GM23338 (cell line): ENCODE measurements around the gene NUMB. TPM values are rescaled to one million over a fixed set of nuclear protein-coding genes. Genes with fewer than 3 reads are reported as not detected.

Source experiments
- ATAC-seq: fragments of 200-7000 bp; cut with Tn5 transposase; 3 replicates; pipeline ENCODE4 v1.9.1; 2020
- DNase-seq: peaks from one replicate; pipeline ENCODE4 v3.0.0-alpha.2; 2015; ENCODE audit warnings: low spot score
- H2AFZ ChIP-seq: fragments of 200-600 bp; sonication (generic); 2 replicates; pipeline ENCODE4 v1.8.0; 2016; ENCODE audit warnings: antibody characterized with exemption, mild to moderate bottlenecking, moderate library complexity
- H3F3A ChIP-seq: fragments of 200-600 bp; sonication (generic); replicated peaks from 2 replicates; pipeline ENCODE4 v1.8.0; 2017; ENCODE audit warnings: antibody characterized with exemption, mixed run types, low read depth
- H3K27ac ChIP-seq: fragments of 200-600 bp; sonication (generic); 2 replicates; pipeline ENCODE4 v1.6.1; 2016; ENCODE audit warnings: low read depth
- H3K27me3 ChIP-seq: fragments of 200-600 bp; sonication (generic); 2 replicates; pipeline ENCODE4 v1.8.0; 2016; ENCODE audit warnings: mild to moderate bottlenecking, mixed run types, moderate library complexity; ENCODE audit not compliant: insufficient read depth
- H3K36me3 ChIP-seq: fragments of 200-600 bp; sonication (generic); 2 replicates; pipeline ENCODE4 v1.8.0; 2016; ENCODE audit warnings: mild to moderate bottlenecking; ENCODE audit not compliant: insufficient read depth
- H3K4me1 ChIP-seq: fragments of 200-600 bp; sonication (generic); 2 replicates; pipeline ENCODE4 v1.8.0; 2016; ENCODE audit warnings: mild to moderate bottlenecking, moderate library complexity; ENCODE audit not compliant: insufficient read depth
- H3K4me2 ChIP-seq: fragments of 200-600 bp; sonication (generic); 2 replicates; pipeline ENCODE4 v1.7.1; 2017; ENCODE audit warnings: mixed run types
- H3K4me3 ChIP-seq: fragments of 200-600 bp; sonication (generic); 2 replicates; pipeline ENCODE4 v1.6.1; 2016; ENCODE audit warnings: mixed run types
- H3K79me2 ChIP-seq: fragments of 200-600 bp; sonication (generic); replicated peaks from 2 replicates; pipeline ENCODE4 v1.8.0; 2017; ENCODE audit warnings: mild to moderate bottlenecking; ENCODE audit not compliant: insufficient read depth
- H3K9me2 ChIP-seq: fragments of 200-600 bp; sonication (generic); 2 replicates; pipeline ENCODE4 v1.8.0; 2017; ENCODE audit not compliant: insufficient read depth
- H4K20me1 ChIP-seq: fragments of 200-600 bp; sonication (generic); replicated peaks from 2 replicates; pipeline ENCODE4 v1.8.0; 2017; ENCODE audit warnings: mild to moderate bottlenecking; ENCODE audit not compliant: insufficient read depth
- H3K27ac Mint-ChIP-seq: 2 replicates; pipeline ENCODE4 v1.8.0; 2020; ENCODE audit warnings: inconsistent platforms, mild to moderate bottlenecking, moderate library complexity, mixed read lengths
- H3K27me3 Mint-ChIP-seq: 3 replicates; pipeline ENCODE4 v1.8.0; 2022; ENCODE audit warnings: low read depth, mild to moderate bottlenecking, moderate library complexity, mixed read lengths, inconsistent platforms; ENCODE audit not compliant: insufficient read depth, poor library complexity
- H3K36me3 Mint-ChIP-seq: 3 replicates; pipeline ENCODE4 v1.8.0; 2021; ENCODE audit warnings: low read depth, mild to moderate bottlenecking, inconsistent platforms, moderate library complexity, mixed read lengths
- H3K4me1 Mint-ChIP-seq: 3 replicates; pipeline ENCODE4 v1.8.0; 2020; ENCODE audit warnings: mild to moderate bottlenecking, inconsistent platforms, mixed read lengths
- H3K4me3 Mint-ChIP-seq: 3 replicates; pipeline ENCODE4 v1.8.0; 2021; ENCODE audit warnings: moderate library complexity, mild to moderate bottlenecking, inconsistent platforms, mixed read lengths
- H3K9me3 Mint-ChIP-seq: 3 replicates; pipeline ENCODE4 v1.8.0; 2020; ENCODE audit warnings: moderate library complexity, mild to moderate bottlenecking, inconsistent platforms, mixed read lengths
- CREB1 ChIP-seq: fragments of 250-450 bp; sonication (Bioruptor Pico); IDR thresholded peaks from 2 replicates; pipeline ENCODE4 v1.5.0; 2020; ENCODE audit warnings: low read depth, mild to moderate bottlenecking, moderate library complexity
- EZH2 ChIP-seq: fragments of 200-600 bp; sonication (generic); IDR thresholded peaks from one replicate; pipeline ENCODE4 v1.8.0; 2017; ENCODE audit warnings: antibody characterized with exemption, mild to moderate bottlenecking, low read depth; ENCODE audit not compliant: unreplicated experiment
- EZH2phosphoT487 ChIP-seq: fragments of 200-600 bp; sonication (generic); IDR thresholded peaks from one replicate; pipeline ENCODE4 v1.8.1; 2018; ENCODE audit warnings: antibody characterized with exemption; ENCODE audit not compliant: unreplicated experiment
- JUNB ChIP-seq: IDR thresholded peaks from one replicate; pipeline ENCODE4 v1.6.1; 2016; ENCODE audit warnings: antibody characterized with exemption; ENCODE audit not compliant: unreplicated experiment
- NANOG ChIP-seq: IDR thresholded peaks from 2 replicates; pipeline ENCODE4 v1.6.1; 2016; ENCODE audit warnings: antibody characterized with exemption, borderline replicate concordance
- POLR2AphosphoS5 ChIP-seq: IDR thresholded peaks from 2 replicates; pipeline ENCODE4 v1.6.1; 2016; ENCODE audit warnings: antibody characterized with exemption, low read depth
- STAT1 ChIP-seq: IDR thresholded peaks from one replicate; pipeline ENCODE4 v1.6.1; 2016; ENCODE audit warnings: antibody characterized with exemption; ENCODE audit not compliant: unreplicated experiment
- ZNF114 ChIP-seq: fragments of 250-450 bp; sonication (Bioruptor Pico); IDR thresholded peaks from 2 replicates; pipeline ENCODE4 v1.5.0; 2020; ENCODE audit warnings: mild to moderate bottlenecking, moderate library complexity
- ZNF331 ChIP-seq: fragments of 250-450 bp; sonication (Bioruptor Pico); IDR thresholded peaks from 2 replicates; pipeline ENCODE4 v1.5.0; 2020; ENCODE audit warnings: low read depth, mild to moderate bottlenecking, moderate library complexity
- polyA plus RNA-seq: library from polyadenylated mRNA; unstranded; fragments of >200 nt; fragmentation: Nextera tagmentation; extraction: Ambion mirVana; gene quantifications from 2 replicates; pipeline ENCODE4 v1.2.1, GENCODE V29; 2016
- total RNA-seq: library from RNA; depleted of rRNA; stranded (reverse); fragments of >200 nt; shearing (Covaris generic); gene quantifications from 2 replicates; pipeline ENCODE4 v1.2.3, GENCODE V29; 2014
- TF ChIP-seq, protein P1 (sequence below): fragments of 250-450 bp; sonication (Bioruptor Pico); IDR thresholded peaks from 2 replicates; pipeline ENCODE4 v1.5.0; 2020; ENCODE audit warnings: mild to moderate bottlenecking, moderate library complexity
- TF ChIP-seq, protein P2 (sequence below), 2 experiments: fragments of 200-600 bp in 1 of 2; sonication (generic) in 1 of 2; conservative IDR thresholded peaks; 2 replicates each; pipeline versions ENCODE4 v1.5.1 to v1.6.1; 2016 to 2017; ENCODE audit warnings: antibody characterized with exemption in 2 of 2, low read depth in 2 of 2, mild to moderate bottlenecking in 2 of 2, moderate library complexity in 1 of 2
- TF ChIP-seq, protein P3 (sequence below): IDR thresholded peaks from one replicate; pipeline ENCODE4 v1.6.1; 2018; ENCODE audit warnings: antibody characterized with exemption; ENCODE audit not compliant: unreplicated experiment
- TF ChIP-seq, protein P4 (sequence below): IDR thresholded peaks from 2 replicates; pipeline ENCODE4 v1.6.1; 2016; ENCODE audit warnings: antibody characterized with exemption

The NUMB gene
- total and polyA plus RNA-seq, 2 experiments from 2014 or later, result 32.1 to 36.7 TPM

DNA sequence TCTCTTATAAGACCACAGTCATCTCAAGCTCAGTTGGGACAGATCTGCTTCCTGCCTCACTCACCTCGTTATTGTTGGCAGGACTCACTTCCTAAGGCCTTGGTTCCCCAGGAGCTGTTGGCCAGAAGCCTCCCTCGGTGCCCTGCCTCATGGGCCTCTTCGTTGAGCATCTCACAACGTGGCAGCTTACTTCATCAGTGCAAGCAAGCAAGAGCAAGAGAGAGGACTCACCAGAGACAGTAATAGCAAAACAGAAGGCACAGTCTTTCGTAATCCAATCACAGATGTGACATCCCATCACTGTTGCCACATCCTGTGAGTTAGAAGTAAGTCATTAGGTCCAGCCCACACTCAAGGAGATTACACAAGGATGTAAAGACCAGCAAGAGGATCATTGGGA lies 5.1 kb upstream of the NUMB start:
- no peaks in the 10 kb centered on the region for H3K36me3 Mint-ChIP-seq
- no peak overlapping the region for H3K4me3 ChIP-seq
- no peaks in the 10 kb centered on the region for H3K9me3 Mint-ChIP-seq
- H3K27me3 ChIP-seq, result no peaks in the 10 kb centered on the region
- 0 out of 2 replicates have a peak, but pooled peaks cover 2% of the 10 kb centered on the region for H3F3A ChIP-seq
- H3K9me2 ChIP-seq, result no peaks in the 10 kb centered on the region
- TF ChIP-seq, protein P1, sequence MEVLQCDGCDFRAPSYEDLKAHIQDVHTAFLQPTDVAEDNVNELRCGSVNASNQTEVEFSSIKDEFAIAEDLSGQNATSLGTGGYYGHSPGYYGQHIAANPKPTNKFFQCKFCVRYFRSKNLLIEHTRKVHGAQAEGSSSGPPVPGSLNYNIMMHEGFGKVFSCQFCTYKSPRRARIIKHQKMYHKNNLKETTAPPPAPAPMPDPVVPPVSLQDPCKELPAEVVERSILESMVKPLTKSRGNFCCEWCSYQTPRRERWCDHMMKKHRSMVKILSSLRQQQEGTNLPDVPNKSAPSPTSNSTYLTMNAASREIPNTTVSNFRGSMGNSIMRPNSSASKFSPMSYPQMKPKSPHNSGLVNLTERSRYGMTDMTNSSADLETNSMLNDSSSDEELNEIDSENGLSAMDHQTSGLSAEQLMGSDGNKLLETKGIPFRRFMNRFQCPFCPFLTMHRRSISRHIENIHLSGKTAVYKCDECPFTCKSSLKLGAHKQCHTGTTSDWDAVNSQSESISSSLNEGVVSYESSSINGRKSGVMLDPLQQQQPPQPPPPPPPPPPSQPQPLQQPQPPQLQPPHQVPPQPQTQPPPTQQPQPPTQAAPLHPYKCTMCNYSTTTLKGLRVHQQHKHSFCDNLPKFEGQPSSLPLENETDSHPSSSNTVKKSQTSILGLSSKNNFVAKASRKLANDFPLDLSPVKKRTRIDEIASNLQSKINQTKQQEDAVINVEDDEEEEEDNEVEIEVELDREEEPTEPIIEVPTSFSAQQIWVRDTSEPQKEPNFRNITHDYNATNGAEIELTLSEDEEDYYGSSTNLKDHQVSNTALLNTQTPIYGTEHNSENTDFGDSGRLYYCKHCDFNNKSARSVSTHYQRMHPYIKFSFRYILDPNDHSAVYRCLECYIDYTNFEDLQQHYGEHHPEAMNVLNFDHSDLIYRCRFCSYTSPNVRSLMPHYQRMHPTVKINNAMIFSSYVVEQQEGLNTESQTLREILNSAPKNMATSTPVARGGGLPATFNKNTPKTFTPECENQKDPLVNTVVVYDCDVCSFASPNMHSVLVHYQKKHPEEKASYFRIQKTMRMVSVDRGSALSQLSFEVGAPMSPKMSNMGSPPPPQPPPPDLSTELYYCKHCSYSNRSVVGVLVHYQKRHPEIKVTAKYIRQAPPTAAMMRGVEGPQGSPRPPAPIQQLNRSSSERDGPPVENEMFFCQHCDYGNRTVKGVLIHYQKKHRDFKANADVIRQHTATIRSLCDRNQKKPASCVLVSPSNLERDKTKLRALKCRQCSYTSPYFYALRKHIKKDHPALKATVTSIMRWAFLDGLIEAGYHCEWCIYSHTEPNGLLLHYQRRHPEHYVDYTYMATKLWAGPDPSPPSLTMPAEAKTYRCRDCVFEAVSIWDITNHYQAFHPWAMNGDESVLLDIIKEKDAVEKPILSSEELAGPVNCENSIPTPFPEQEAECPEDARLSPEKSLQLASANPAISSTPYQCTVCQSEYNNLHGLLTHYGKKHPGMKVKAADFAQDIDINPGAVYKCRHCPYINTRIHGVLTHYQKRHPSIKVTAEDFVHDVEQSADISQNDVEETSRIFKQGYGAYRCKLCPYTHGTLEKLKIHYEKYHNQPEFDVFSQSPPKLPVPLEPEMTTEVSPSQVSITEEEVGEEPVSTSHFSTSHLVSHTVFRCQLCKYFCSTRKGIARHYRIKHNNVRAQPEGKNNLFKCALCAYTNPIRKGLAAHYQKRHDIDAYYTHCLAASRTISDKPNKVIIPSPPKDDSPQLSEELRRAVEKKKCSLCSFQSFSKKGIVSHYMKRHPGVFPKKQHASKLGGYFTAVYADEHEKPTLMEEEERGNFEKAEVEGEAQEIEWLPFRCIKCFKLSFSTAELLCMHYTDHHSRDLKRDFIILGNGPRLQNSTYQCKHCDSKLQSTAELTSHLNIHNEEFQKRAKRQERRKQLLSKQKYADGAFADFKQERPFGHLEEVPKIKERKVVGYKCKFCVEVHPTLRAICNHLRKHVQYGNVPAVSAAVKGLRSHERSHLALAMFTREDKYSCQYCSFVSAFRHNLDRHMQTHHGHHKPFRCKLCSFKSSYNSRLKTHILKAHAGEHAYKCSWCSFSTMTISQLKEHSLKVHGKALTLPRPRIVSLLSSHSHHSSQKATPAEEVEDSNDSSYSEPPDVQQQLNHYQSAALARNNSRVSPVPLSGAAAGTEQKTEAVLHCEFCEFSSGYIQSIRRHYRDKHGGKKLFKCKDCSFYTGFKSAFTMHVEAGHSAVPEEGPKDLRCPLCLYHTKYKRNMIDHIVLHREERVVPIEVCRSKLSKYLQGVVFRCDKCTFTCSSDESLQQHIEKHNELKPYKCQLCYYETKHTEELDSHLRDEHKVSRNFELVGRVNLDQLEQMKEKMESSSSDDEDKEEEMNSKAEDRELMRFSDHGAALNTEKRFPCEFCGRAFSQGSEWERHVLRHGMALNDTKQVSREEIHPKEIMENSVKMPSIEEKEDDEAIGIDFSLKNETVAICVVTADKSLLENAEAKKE (CRISPR knock-in tag), result no peak
- TF ChIP-seq, protein P2, sequence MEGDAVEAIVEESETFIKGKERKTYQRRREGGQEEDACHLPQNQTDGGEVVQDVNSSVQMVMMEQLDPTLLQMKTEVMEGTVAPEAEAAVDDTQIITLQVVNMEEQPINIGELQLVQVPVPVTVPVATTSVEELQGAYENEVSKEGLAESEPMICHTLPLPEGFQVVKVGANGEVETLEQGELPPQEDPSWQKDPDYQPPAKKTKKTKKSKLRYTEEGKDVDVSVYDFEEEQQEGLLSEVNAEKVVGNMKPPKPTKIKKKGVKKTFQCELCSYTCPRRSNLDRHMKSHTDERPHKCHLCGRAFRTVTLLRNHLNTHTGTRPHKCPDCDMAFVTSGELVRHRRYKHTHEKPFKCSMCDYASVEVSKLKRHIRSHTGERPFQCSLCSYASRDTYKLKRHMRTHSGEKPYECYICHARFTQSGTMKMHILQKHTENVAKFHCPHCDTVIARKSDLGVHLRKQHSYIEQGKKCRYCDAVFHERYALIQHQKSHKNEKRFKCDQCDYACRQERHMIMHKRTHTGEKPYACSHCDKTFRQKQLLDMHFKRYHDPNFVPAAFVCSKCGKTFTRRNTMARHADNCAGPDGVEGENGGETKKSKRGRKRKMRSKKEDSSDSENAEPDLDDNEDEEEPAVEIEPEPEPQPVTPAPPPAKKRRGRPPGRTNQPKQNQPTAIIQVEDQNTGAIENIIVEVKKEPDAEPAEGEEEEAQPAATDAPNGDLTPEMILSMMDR (conservative IDR thresholded peaks at IDR 0.05; ENCODE audit: low read depth in 2 of 2), result no peak
- TF ChIP-seq ZNF114 (CRISPR knock-in tag), result no peak
- TF ChIP-seq ZNF331, result no peak
- no peak for TF ChIP-seq CREB1 (CRISPR knock-in tag)
- no peak for TF ChIP-seq NANOG
- no peak for TF ChIP-seq JUNB
- no peak for TF ChIP-seq STAT1
- TF ChIP-seq EZH2, result no peak
- no peak for TF ChIP-seq POLR2AphosphoS5
- TF ChIP-seq EZH2phosphoT487, result no peak
- TF ChIP-seq, protein P3, sequence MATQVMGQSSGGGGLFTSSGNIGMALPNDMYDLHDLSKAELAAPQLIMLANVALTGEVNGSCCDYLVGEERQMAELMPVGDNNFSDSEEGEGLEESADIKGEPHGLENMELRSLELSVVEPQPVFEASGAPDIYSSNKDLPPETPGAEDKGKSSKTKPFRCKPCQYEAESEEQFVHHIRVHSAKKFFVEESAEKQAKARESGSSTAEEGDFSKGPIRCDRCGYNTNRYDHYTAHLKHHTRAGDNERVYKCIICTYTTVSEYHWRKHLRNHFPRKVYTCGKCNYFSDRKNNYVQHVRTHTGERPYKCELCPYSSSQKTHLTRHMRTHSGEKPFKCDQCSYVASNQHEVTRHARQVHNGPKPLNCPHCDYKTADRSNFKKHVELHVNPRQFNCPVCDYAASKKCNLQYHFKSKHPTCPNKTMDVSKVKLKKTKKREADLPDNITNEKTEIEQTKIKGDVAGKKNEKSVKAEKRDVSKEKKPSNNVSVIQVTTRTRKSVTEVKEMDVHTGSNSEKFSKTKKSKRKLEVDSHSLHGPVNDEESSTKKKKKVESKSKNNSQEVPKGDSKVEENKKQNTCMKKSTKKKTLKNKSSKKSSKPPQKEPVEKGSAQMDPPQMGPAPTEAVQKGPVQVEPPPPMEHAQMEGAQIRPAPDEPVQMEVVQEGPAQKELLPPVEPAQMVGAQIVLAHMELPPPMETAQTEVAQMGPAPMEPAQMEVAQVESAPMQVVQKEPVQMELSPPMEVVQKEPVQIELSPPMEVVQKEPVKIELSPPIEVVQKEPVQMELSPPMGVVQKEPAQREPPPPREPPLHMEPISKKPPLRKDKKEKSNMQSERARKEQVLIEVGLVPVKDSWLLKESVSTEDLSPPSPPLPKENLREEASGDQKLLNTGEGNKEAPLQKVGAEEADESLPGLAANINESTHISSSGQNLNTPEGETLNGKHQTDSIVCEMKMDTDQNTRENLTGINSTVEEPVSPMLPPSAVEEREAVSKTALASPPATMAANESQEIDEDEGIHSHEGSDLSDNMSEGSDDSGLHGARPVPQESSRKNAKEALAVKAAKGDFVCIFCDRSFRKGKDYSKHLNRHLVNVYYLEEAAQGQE, result no peak
- TF ChIP-seq, protein P4, sequence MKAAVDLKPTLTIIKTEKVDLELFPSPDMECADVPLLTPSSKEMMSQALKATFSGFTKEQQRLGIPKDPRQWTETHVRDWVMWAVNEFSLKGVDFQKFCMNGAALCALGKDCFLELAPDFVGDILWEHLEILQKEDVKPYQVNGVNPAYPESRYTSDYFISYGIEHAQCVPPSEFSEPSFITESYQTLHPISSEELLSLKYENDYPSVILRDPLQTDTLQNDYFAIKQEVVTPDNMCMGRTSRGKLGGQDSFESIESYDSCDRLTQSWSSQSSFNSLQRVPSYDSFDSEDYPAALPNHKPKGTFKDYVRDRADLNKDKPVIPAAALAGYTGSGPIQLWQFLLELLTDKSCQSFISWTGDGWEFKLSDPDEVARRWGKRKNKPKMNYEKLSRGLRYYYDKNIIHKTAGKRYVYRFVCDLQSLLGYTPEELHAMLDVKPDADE, result no peak
- peaks cover 31% of the 10 kb centered on the region for H3K4me1 Mint-ChIP-seq
- H3K27me3 Mint-ChIP-seq, result peaks cover 11% of the 10 kb centered on the region
- no peak overlapping the region for H3K4me2 ChIP-seq
- no peaks in the 10 kb centered on the region for H4K20me1 ChIP-seq
- peaks cover 3% of the 10 kb centered on the region; the same call in 1 of the 2 replicates for H3K4me1 ChIP-seq
- no peak for ATAC-seq
- no peak for DNase-seq
- no peak overlapping the region for H3K27ac Mint-ChIP-seq
- no peaks in the 10 kb centered on the region for H3K36me3 ChIP-seq
- no peak overlapping the region for H2AFZ ChIP-seq
- H3K4me3 Mint-ChIP-seq, result no peak overlapping the region
- H3K27ac ChIP-seq, result no peak overlapping the region
- no peaks in the 10 kb centered on the region for H3K79me2 ChIP-seq
